D721Med (cell line): Measurements from ENCODE around the gene KBTBD7.

Experiments
- DNase-seq: peaks from one replicate; pipeline ENCODE4 v3.0.0; 2011; ENCODE audit warnings: low spot score; ENCODE audit not compliant: insufficient read length
- FAIRE-seq: peaks from 2 replicates; lab custom pipeline; 2011; peaks lifted over from hg19 to GRCh38; lab: Jason Lieb, UNC
- TF ChIP-seq, protein P1 (sequence below): IDR thresholded peaks from 2 replicates; pipeline ENCODE4 v1.5.1; 2012; ENCODE audit warnings: mild to moderate bottlenecking, control low read depth; ENCODE audit not compliant: insufficient read depth; ENCODE audit errors: missing control alignments

Gene KBTBD7

GRCh38 chr13:41157048-41157717, 37.2 kb downstream of the KBTBD7 start:
- TF ChIP-seq, protein P1, sequence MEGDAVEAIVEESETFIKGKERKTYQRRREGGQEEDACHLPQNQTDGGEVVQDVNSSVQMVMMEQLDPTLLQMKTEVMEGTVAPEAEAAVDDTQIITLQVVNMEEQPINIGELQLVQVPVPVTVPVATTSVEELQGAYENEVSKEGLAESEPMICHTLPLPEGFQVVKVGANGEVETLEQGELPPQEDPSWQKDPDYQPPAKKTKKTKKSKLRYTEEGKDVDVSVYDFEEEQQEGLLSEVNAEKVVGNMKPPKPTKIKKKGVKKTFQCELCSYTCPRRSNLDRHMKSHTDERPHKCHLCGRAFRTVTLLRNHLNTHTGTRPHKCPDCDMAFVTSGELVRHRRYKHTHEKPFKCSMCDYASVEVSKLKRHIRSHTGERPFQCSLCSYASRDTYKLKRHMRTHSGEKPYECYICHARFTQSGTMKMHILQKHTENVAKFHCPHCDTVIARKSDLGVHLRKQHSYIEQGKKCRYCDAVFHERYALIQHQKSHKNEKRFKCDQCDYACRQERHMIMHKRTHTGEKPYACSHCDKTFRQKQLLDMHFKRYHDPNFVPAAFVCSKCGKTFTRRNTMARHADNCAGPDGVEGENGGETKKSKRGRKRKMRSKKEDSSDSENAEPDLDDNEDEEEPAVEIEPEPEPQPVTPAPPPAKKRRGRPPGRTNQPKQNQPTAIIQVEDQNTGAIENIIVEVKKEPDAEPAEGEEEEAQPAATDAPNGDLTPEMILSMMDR, result no peak
- FAIRE-seq (no peak), DNase-seq (no peak)

- TF ChIP-seq, protein P1, result no peak
- DNase-seq (no peak), FAIRE-seq (no peak)
These were observed 37.7 kb downstream of the KBTBD7 start for GRCh38 chr13:41156620-41157019.

DNA sequence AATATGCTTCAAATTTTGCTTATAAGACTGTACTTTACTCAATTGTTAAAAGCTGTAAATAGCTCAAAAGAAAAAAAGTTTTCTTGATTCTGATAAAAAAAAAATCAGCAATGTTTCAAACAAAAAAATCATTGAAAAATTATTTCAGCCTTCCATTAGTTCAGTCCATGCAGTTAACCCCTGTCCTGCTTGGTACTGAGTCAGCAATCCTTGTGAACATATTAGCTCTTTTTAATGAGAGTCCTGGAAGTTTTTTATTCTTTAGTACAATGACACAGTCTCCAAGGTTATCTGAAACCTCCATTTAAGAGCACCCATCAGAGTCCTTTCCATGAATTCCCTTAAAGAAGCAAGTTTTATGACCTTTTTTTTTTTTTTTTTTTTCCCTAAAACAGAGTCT, 40.3 kb downstream of the KBTBD7 start:
- TF ChIP-seq, protein P1, result no peak
- DNase-seq (no peak), FAIRE-seq (no peak)

- FAIRE-seq (no peak), DNase-seq (no peak)
- TF ChIP-seq, protein P1, result no peak
These were observed 42.4 kb downstream of the KBTBD7 start for GRCh38 chr13:41152005-41152404.

DNA sequence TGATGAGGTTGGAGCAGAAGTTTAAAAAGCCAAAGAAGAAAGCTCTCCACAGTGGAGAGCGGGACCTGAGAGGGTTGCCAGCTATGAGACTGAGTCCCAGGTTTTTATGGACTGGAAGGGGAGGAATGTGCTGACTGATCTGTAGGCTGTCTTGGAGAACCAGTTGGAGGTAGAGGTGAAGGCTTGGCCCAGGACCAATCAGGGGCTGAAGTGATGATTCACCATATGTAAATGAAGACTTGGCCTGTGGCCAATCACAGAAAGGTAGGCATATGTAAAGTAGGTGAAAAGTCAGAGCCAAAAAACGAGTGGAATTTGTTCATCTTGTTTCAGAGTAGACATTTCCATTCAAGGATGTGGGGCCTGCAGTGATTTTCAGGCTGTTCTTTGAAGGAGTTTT, 44.3 kb downstream of the KBTBD7 start:
- TF ChIP-seq, protein P1, result no peak
- DNase-seq (no peak), FAIRE-seq (no peak)

DNA sequence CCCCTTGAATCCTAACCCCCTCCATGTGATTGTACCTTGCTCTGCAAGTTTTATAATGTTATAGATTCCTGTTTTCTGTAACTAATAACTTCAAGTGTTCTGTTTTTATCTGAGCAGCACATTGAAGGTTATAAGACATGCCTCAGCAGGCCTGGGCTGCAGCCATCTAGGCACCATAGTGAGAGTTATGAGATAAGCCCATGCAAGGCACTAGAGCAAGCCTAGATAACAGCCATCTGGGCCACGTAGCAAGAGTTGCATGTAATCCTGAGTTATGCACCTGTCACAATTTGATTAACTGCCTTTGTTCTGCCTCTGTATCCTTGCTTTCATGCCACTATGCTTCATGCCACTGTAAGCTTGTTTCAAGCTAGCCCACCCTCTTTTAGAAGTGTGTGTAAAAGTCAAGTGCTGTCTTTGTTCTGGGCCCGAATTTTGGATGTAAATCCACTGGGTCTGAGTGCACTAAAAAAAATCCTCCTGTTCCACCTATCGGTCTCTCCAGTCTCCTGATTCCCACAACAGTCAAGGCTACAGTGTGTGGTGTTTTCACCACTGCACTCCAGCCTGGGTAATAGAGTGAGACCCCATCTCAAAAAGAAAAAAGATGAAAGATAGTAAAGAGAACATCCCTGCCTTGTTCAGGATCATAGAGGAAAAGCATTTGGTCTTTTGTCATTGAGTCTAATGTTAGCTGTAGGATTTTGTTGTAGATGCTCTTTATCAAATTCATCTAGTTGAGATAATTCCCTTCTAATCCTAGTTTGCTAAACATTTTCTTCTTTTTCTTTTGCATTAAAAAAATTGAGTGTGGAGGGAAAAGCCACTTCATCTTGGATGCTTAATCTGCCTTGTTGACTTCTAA, 45.7 kb downstream of the KBTBD7 start:
- TF ChIP-seq, protein P1, result no peak
- no peak for DNase-seq
- FAIRE-seq, result no peak
